NCI-H2196 treated with DMSO at 0.1 percent for 48 hours (cell line): ENCODE measurements around the gene RTTN.
A peak's percentile ranks its signal among the peaks of the same experiment; 100 is the strongest.
"Not testable (repeated sequence)": the region's sequence is repeated elsewhere in the genome, so short reads cannot be mapped to it uniquely, and the experiment has no call there.

Experiments
- DNase-seq: peaks from one replicate; lab custom pipeline; 2025; ENCODE audit not compliant: unreplicated experiment; lab: John Stamatoyannopoulos, UW

The RTTN gene, protein sequence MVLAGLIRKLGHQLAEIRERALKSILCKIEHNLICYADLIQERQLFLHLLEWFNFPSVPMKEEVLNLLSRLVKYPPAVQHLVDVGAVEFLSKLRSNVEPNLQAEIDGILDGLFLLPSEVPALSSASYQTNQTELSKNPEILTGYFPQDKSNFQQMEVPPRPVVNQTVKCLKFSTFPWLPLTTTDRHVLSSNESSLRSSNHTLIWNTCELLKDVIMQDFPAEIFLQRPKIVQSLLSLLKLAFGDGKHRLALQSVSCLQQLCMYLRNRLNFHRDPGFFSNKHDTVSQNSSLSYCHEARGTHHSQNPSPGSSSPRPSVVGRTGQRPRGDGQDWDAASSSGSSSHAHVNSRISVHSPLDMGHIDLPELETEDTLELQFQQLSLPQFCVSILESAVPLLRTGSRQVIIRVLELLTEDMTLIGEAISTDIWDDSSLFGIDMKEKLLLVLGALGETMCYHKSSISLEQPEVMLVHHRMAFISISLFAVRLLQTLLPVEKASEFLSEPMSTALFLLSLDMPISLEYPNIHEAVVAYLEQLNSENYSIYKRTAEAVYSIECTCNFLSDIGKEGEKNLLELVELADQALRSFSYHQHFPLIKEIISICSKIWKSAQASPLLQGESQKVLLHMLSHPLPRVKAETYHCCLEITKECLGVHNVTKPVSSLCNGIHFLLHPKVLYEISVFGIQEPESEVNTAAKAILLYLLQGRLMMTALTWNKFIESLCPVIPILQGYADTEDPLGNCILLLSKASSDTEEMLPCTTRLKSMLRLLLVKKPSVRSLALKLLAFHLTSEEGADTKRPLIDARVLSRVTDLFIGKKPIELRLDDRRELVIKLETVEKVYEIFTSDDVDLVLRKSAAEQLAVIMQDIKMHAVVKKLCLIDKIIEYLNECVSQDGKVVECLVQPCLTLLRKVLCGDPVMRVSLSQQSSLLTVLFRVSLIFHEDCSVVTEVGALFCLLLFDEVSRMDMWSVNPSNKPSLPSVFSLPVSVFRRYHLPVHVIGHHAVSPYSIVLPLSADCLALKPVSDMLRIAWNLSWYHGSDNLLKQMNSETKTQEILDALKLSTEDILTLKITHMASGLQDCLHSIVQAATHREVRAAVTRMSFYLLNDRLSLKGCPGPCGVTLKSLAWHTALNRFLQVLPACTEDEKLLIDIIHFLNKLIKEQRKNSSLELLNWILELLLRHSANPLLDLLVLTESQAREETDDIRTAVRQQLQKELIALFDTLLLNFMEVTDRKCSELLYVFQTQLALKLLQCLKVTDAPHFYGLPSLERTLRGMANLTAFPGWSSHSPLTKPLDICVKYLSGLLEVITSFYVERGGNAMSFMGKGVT (N-terminal part only)

DNA sequence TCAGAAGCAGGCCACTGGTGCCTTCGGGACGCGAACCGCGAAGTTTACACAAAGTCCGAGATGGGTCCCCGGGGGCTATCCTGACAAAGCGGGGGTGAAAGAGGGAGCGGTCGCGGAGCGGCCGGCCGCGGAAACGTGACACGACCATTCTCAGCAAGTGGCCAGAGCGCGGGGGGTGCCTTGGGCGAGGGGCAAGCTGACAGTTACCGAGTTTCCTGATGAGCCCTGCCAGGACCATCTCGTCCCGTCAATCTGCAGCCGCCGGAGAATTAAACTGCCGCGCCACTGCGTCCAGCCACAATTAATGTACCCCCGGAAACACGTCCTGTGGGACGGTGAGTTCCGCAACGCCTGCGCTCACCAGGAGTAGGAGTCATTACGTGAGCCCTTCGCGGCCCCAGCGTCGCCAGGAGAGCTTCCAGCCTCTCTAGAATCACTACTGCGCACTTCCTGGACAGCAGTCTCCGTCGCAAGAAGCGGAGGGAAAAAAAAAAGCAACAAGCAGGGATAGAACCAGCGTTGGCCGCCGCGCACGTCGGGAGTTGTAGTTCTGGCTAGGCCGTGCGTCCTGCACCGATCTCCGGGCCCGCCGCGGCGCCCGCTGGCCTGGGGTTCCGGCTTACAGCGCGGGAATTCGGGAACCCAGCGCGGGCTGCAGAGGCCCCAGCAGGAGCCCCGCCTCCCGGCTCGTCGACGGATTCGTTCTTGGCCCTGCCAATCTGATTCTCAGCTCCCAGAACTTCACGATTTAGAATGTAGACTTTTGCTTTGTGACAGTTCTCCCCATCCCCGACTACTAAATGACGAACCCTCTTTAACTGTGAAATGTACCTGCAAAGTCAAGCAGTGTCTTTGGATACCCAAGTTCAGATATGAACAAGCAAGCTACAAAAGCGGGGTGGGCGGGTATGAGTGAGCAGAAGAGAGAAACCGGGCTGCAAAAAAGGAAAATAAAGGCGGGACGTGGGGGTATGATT lies at the start of gene RTTN:
TSS of gene RTTN (minus strand) at position 267 of the 977 bp plus-strand sequence. CDS start at position 238, 29 bp downstream.
- peak; percentile 92 for DNase-seq

DNA sequence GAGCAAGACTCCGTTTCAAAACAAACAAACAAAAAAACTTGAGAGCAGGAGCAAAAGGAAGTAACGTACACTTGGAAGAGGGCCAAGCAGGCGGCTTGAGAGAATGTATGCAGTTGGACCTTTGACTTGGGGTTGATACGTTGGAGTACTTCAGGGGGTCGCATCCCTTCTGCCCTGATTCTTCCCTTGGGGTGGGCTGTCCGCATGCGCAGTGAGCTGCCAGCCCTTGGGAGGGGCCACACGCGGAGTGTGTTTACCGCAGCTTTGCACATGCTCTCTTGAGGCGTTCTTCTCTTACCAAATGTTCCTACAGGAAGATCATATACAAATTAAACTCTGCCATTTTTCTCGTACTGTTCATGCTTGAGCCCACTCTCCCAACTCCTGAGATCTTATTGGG lies 45.3 kb upstream of the RTTN start:
- no peak for DNase-seq

DNA sequence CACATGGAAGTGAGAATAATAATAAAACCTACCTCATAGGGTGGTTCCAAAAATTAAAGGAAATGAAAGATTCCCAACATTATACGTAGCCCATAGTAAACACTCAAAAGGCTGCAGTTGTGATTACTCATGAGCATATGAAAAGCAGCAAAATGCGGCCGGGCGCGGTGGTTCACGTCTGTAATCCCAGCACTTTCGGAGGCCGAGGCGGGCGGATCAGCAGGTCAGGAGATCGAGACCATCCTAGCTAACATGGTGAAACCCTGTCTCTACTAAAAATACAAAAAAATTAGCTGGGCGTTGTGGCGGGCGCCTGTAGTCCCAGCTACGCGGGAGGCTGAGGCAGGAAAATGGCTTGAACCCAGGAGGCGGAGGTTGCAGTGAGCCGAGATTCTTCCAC lies 44.4 kb upstream of the RTTN start:
- not testable (repeated sequence) for DNase-seq

DNA sequence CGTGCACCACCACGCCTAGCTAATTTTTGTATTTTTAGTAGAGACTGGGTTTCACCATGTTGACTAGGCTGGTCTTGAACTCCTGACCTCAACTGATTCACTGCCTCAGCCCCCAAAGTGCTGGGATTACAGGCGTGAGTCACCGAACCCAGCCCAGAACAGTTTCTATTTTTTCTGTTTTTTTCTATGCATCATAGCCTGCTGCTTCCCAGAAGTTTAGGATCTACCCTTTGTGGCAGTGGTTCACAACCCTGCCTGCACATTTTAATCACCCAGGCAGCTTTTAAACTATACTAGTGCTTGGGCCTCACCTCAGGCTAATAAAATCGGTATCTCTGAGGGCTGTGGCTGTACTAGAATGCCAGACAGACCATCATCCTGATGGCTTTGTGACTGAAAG lies 43.6 kb upstream of the RTTN start:
- DNase-seq = no peak

DNA sequence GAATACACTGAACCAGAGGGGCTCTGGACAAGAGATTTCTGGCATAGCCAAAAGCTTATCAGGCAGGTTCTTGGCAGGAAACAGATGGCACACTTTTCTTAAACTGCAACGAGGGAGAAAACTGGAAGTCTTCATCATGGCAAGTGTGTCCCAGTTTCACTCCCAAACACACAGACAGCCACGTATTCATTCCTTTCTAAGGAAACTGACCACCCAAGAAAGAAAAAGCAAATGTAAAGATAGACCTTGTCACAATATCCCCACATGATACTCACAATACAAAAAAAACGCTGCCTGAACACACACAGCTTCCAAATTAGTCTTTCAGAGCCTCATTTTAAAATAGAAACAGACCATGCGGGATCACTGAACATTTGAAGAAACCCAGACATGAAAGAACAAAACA lies 40.6 kb upstream of the RTTN start:
- DNase-seq = no peak

DNA sequence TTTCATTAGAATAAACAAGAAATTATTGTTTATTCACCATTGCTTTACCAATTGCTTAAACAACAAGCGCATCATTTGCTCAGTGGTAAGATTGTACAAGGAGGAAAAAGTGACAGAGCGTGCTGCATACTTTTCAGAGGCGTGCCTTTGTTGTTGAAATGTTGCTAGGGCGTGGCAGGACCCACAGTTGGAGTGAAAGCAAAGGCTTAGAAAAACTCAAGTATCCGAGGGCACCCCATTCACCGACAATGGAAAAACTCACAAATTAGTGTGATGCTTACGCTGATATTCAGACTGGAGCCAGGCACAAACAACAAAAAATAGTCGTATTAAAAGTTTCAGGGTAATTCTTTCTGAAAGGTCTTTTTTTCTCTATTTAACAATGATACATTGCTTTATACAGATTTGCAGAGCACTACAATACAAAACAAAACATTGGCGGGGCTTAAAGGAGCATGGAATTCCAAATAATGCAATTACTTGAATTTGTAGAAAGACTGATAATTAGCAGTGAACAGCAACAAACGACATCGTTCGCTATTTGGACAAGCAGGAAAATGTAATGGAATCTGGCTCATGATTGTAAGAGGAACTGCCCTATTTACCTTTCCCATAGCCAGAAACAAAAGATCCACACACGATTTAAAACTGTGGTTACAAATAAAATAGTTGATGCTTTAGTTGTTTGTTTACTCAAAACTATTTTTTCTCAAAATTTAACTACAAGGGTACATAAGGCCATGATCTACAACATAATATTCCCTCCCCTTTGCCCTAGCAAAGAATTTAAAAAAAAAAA lies 37.8 kb upstream of the RTTN start:
- no peak for DNase-seq

DNA sequence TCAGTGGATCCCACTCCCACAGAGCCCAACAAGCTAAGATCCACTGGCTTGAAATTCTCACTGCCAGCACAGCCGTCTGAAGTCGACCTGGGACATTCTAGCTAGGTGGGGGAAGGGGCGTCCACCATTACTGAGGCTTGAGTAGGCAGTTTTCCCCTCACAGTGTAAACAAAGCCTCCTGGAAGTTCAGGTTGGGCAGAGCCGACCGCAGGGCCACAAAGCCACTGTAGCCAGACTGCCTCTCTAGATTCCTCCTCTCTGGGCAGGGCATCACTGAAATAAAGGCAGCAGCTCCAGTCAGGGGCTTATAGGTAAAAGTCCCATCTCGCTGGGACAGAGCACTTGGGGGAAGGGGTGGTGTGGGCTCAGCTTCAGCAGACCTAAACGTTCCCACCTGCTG lies 31.4 kb upstream of the RTTN start:
- DNase-seq = not testable (repeated sequence)

DNA sequence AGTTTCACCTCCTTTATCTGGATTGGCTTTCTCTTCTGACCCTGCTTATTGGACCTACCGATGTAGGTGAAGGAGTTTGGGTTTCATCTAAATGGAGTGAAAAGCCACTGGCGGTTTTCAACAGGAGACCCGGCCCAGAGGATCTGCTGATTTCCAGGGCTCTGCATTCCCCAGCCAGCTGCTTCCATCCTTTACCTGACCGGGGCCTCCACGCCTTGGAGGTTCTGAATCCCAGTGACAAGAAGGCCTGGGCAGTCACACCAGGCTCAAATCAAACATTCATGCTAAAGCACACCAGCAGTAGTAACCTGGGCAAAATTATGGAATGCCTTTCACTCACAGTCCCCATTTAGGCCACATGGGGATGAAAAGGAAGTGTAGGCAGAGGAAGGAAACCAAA lies 30.0 kb upstream of the RTTN start:
- DNase-seq = no peak

DNA sequence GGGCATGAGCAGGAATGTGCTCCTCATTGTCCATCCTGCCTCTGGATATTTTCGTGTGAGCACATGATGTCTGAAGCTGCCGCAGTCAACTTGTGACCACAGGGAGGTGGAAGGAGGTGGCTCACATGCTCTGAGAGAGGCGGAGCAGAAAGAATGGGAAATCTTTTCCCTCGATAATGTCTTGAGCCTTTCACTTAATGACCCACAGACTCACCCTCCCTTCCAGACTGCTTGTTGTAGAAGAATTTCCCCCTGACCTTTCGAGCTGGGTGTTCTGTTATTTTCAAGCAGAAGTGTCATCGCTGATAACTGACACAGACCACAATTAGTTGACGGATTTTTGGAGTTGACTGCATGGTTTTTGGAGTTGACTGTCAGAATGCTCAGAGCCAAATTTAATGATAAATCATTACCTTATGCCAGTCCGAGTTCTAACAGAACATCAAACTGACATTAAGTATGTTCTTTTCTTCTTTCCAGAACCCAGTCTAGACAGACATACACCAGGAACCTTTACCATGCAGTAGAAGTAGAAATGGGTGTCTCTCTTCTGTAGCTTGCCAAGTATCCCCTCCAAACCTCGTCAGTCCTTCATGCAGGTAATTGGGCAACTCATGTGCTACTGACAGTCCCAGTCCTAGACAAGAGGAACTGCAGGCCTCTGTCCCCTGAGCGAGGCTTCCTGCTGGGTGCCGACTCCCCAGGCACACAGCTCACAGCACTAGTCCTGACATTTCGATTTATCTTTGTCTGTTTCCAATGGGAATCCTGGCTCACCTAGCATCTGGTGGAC lies 29.4 kb upstream of the RTTN start:
- no peak for DNase-seq

DNA sequence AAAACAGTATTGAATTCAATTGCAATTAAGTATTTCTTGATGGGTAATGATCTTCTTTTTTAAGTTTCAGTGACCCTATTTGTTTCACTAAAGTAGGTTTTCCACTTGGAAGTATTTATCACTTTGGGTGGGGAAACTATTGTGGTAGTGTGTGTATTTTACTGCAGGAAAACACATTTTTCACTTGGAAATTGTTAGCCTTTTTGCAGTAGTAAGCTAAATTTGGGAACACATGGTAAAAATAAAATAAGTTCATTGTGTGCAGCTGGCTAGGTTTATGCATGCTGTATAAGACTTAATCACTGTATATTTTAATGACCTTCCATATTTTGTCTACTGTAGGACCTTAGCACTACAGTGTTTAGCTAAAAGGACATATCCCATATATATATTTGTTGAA lies 28.5 kb upstream of the RTTN start:
- DNase-seq = no peak

DNA sequence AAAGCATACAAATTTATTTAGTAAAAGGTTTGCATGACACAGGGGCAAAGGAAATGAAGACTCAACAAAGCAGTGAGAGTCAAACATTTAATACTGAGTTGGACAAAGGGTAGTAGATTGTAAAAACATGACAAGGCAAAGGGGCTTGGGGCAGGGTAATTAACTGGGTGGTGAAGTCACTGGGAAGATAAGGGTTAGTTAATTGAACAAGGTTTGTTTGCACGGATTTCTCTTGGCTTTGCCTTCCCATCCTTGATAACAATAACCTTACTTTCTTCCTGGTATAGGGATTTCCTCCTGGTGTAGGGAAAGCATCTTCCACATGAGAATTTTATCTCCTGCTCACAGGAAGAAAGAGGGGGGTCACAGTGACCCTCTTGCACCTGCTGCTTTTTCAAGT lies 26.8 kb upstream of the RTTN start:
- no peak for DNase-seq

DNA sequence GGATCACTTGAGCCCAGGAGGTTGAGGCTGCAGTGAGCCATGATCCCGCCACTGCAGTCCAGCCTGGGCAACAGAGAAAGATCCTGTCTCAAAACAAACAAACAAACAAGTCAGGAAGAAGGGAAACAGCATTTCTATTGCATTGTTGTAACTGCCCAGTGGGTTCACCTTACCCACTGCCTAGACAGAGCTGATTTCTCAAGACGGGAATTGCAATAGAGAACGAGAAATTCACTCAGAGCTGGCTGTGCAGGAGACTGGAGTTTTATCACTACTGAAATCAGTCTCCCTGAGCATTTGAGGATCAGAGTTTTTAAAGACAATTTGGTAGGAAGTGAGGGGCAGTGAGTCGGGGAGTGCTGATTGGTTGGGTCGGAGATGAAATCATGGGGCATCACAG lies 24.2 kb upstream of the RTTN start:
- no peak for DNase-seq

DNA sequence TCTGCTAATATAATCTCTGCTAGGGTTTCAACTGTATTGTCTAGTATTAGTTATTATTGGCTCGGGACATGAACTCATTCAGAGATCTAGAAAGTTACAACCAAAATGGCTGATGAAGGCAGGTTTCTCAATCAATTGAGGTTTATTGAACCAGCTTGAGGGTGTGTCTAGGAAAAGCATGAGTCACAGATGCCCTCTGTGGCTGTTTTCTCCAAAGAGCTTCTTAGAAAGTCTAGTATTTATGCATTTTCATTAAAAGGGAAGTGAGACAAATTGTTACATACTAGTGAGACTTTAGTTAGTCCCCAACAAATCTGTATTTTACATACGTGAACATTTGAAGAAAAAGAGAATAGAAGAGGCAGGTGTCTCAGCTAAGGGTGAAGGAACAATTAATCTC lies 23.0 kb upstream of the RTTN start:
- DNase-seq = no peak

DNA sequence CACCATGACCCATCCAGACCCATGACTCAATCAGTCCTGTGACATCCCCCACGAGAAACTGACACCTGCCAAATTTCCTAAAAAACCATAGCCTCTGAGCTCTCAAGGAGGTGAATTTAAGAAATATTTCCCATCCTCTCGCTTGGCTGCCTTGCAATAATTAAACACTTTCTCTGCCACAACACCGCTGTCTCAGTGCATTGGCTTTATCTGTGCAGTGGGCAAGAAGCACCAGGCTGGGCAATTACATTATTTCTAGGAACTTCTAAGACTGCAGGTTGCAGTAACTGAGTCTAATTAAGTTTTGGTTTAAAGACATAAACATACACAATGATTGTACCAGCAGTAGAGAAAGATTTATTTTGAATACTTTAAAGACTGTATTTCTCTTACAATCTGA lies 22.0 kb upstream of the RTTN start:
- DNase-seq = no peak

DNA sequence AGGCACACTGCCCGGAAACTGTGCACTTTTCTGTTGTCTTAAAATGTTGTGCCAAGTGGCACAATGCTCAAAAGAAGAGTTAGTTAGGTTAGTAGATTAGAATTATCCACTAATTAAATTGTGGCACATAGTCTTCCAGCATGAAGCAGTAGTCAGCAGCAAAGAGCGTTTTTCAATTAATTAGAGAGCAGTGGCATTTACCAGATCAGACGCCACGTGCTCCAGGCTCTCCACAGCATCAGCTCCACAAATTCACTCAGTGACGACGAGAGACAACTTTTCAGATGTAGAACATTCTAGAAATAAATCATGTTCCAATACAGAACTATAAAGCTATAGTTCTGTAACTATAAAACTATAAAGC lies 16.4 kb upstream of the RTTN start:
- no peak for DNase-seq

DNA sequence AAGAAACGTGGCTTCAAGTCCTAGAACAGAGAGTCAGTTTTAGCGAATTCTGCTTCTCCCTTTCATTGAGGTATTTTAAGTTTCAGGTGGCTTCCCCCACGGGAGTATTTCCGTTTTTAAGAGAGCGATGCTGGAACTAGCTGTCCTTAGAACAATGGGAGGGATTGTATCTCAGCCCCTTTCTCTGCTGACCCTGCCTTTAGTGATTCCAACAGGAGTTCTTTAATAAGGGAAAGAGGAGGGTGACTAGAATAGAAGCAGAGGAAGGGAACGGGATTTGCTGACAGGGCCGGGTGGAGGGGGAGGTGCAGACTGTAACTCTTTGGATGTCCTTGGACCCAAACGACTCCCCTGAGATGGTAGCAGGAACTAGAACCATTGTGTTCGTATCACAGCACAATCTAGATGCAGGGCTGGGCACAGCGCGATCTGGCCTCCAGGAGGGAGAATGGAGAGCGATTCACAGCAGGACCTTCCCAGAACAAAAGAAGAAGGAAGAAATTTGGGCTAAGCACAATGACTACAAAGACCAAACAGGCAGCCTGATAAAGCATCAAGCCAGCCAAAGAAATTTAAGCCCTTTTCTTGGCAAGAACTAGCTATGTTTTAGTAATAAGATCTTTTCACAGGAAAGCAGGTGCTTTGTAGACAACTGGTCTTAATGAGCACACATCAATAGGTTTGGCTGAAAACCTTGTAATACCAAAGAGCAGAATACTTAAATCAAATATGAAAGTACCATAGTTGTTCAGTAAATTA lies 15.8 kb upstream of the RTTN start:
- DNase-seq = peak; percentile 92

DNA sequence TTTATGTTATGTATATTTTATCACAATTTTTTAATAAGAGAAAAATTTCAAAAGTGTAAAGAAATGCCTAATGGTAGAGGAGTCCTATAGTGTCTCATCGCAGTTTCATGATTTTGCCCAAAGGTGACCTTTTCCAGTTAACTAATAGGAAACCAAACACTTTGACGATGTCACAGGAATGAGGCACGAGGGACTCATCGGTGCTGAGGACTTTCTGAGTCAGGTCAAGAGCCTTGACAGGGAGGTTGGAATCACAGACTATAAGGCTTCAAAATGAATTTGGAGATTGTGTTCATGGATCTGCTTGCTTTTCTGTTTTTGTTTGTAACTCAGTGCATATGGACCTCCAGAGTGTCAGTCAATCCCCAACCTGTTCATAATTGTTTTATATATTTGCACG lies 15.1 kb upstream of the RTTN start:
- no peak for DNase-seq

DNA sequence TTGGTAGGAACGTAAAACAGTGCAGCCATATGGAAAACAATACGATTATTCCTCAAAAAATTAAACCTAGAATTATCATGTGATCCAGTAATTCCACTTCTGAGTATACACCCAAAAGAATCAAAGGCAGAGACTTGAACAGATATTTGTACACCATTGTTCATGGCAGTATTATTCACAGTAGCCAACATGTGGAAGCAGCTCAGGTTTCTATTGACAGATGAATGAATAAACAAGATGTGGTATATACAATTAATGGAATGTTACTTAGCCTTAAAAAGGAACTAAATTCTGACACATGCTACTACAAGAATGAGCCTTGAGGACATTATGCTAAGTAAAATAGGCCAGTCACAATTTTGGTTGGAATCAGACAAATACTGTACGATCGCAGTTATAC lies 14.2 kb upstream of the RTTN start:
- no peak for DNase-seq
